WTC11 (cell line): ENCODE results near the gene GRIFIN. TPM values are rescaled to one million over a fixed set of nuclear protein-coding genes. Genes with fewer than 3 reads are reported as not detected.

Experiments used
- ATAC-seq: fragments of 200-7000 bp; cut with Tn5 transposase; 2 replicates; pipeline ENCODE4 v1.10.0; 2021; ENCODE audit warnings: mild to moderate bottlenecking, moderate library complexity
- CTCF ChIA-PET: fragments of 300-600 bp; sonication (Branson Sonifier 250); formaldehyde crosslinking; loops from one replicate; lab custom pipeline; 2021; ENCODE audit warnings: antibody characterized with exemption; lab: Charles Lee
- POLR2A ChIA-PET: fragments of 350-600 bp; sonication (Branson Sonifier 250); formaldehyde crosslinking; loops from one replicate; lab custom pipeline; 2021; ENCODE audit warnings: antibody characterized with exemption; lab: Charles Lee
- DNase-seq: peaks from one replicate; pipeline ENCODE4 v3.0.0; 2021; ENCODE audit warnings: low spot score
- H3K27ac Mint-ChIP-seq: 2 replicates; pipeline ENCODE4 v1.8.0; 2021; ENCODE audit warnings: mixed read lengths
- H3K27me3 Mint-ChIP-seq: 2 replicates; pipeline ENCODE4 v1.8.0; 2021; ENCODE audit warnings: low read depth, mild to moderate bottlenecking, moderate library complexity, mixed read lengths
- H3K36me3 Mint-ChIP-seq: 2 replicates; pipeline ENCODE4 v1.8.0; 2021; ENCODE audit warnings: mixed read lengths
- H3K4me1 Mint-ChIP-seq: 2 replicates; pipeline ENCODE4 v1.8.0; 2022; ENCODE audit warnings: mixed read lengths
- H3K4me3 Mint-ChIP-seq: 2 replicates; pipeline ENCODE4 v1.8.0; 2021; ENCODE audit warnings: mild to moderate bottlenecking, moderate library complexity, mixed read lengths
- H3K9me3 Mint-ChIP-seq: 2 replicates; pipeline ENCODE4 v1.8.0; 2021; ENCODE audit warnings: mixed read lengths
- AR ChIP-seq: fragments of 250-450 bp; sonication (Bioruptor Pico); IDR thresholded peaks from 2 replicates; pipeline ENCODE4 v1.9.0; 2021; ENCODE audit warnings: mild to moderate bottlenecking
- ATF3 ChIP-seq: sonication (generic); formaldehyde crosslinking; conservative IDR thresholded peaks from 2 replicates; pipeline ENCODE4 v1.8.1; 2022; ENCODE audit warnings: mild to moderate bottlenecking, missing genetic modification reagents
- CDX4 ChIP-seq: fragments of 250-450 bp; sonication (Bioruptor Pico); IDR thresholded peaks from 2 replicates; pipeline ENCODE4 v1.9.0; 2021; ENCODE audit warnings: moderate library complexity, mild to moderate bottlenecking, inconsistent platforms, borderline replicate concordance
- E2F1 ChIP-seq: sonication (generic); formaldehyde crosslinking; IDR thresholded peaks from 2 replicates; pipeline ENCODE4 v1.8.0; 2022; ENCODE audit warnings: mild to moderate bottlenecking, missing genetic modification reagents
- ESRRA ChIP-seq: sonication (generic); formaldehyde crosslinking; IDR thresholded peaks from 2 replicates; pipeline ENCODE4 v1.8.1; 2022; ENCODE audit warnings: mild to moderate bottlenecking, missing genetic modification reagents, borderline replicate concordance
- FOXP1 ChIP-seq: sonication (generic); formaldehyde crosslinking; IDR thresholded peaks from 2 replicates; pipeline ENCODE4 v1.8.0; 2022; ENCODE audit warnings: missing genetic modification reagents, mild to moderate bottlenecking, moderate library complexity, borderline replicate concordance
- GTF2I ChIP-seq: fragments of 250-450 bp; sonication (Bioruptor Pico); conservative IDR thresholded peaks from 2 replicates; pipeline ENCODE4 v1.4.0; 2021; ENCODE audit warnings: mild to moderate bottlenecking
- HMGA2 ChIP-seq: fragments of 250-450 bp; sonication (Bioruptor Pico); IDR thresholded peaks from 2 replicates; pipeline ENCODE4 v1.4.0; 2021; ENCODE audit warnings: mild to moderate bottlenecking, moderate library complexity
- NFE2L1 ChIP-seq: sonication (generic); formaldehyde crosslinking; IDR thresholded peaks from 2 replicates; pipeline ENCODE4 v1.8.1; 2023; ENCODE audit warnings: missing genetic modification reagents
- NFYB ChIP-seq: sonication (generic); formaldehyde crosslinking; conservative IDR thresholded peaks from 2 replicates; pipeline ENCODE4 v1.8.0; 2022; ENCODE audit warnings: low read depth, missing genetic modification reagents
- NR1H2 ChIP-seq: sonication (generic); formaldehyde crosslinking; IDR thresholded peaks from 2 replicates; pipeline ENCODE4 v1.9.0; 2021; ENCODE audit warnings: mild to moderate bottlenecking, moderate library complexity, missing genetic modification reagents
- OVOL2 ChIP-seq: fragments of 250-450 bp; sonication (Bioruptor Pico); IDR thresholded peaks from 2 replicates; pipeline ENCODE4 v1.9.0; 2021; ENCODE audit warnings: mild to moderate bottlenecking, borderline replicate concordance
- PREB ChIP-seq: sonication (generic); formaldehyde crosslinking; IDR thresholded peaks from 2 replicates; pipeline ENCODE4 v1.8.1; 2022; ENCODE audit warnings: mild to moderate bottlenecking, missing genetic modification reagents, moderate library complexity, borderline replicate concordance
- RORB ChIP-seq: fragments of 250-450 bp; sonication (Bioruptor Pico); IDR thresholded peaks from 2 replicates; pipeline ENCODE4 v1.9.0; 2021; ENCODE audit warnings: mild to moderate bottlenecking
- SOX15 ChIP-seq: fragments of 250-450 bp; sonication (Bioruptor Pico); IDR thresholded peaks from 2 replicates; pipeline ENCODE4 v1.9.0; 2021; ENCODE audit warnings: mild to moderate bottlenecking
- TEAD1 ChIP-seq: sonication (generic); formaldehyde crosslinking; IDR thresholded peaks from 2 replicates; pipeline ENCODE4 v1.8.0; 2022; ENCODE audit warnings: mild to moderate bottlenecking, missing genetic modification reagents
- ZNF263 ChIP-seq: sonication (generic); formaldehyde crosslinking; IDR thresholded peaks from 2 replicates; pipeline ENCODE4 v1.8.1; 2022; ENCODE audit warnings: low read depth, mild to moderate bottlenecking, moderate library complexity, missing genetic modification reagents
- ZNF281 ChIP-seq: sonication (generic); formaldehyde crosslinking; IDR thresholded peaks from 2 replicates; pipeline ENCODE4 v1.8.0; 2023; ENCODE audit warnings: mild to moderate bottlenecking, missing genetic modification reagents
- ZNF396 ChIP-seq: fragments of 250-450 bp; sonication (Bioruptor Pico); IDR thresholded peaks from 2 replicates; pipeline ENCODE4 v1.8.0; 2021; ENCODE audit warnings: mild to moderate bottlenecking, moderate library complexity, borderline replicate concordance
- ZNF512 ChIP-seq: sonication (generic); formaldehyde crosslinking; IDR thresholded peaks from 2 replicates; pipeline ENCODE4 v1.8.1; 2022; ENCODE audit warnings: missing genetic modification reagents, borderline replicate concordance
- ZNF671 ChIP-seq: fragments of 250-450 bp; sonication (Bioruptor Pico); IDR thresholded peaks from 2 replicates; pipeline ENCODE4 v1.8.0; 2021; ENCODE audit warnings: mild to moderate bottlenecking
- ZSCAN18 ChIP-seq: fragments of 250-450 bp; sonication (Bioruptor Pico); IDR thresholded peaks from 2 replicates; pipeline ENCODE4 v2.1.2; 2022; ENCODE audit warnings: mild to moderate bottlenecking, moderate library complexity
- total RNA-seq: library from RNA; stranded (reverse); gene quantifications from 3 replicates; pipeline ENCODE4 v1.2.3, GENCODE V29; 2021

Gene GRIFIN
- total RNA-seq, 1 experiment from 2014 or later, result not detected

- ATAC-seq, result no peak
- Mint-ChIP-seq H3K27ac (no peak overlapping the region), H3K4me3 (no peak overlapping the region), H3K36me3 (peaks cover 4% of the 10 kb centered on the region; the same call in 1 of the 2 replicates), H3K9me3 (no peaks in the 10 kb centered on the region)
- ChIA-PET POLR2A (no interaction called here), CTCF (interaction anchor here (1.5 kb wide), 1 partner anchor 14 kb away, joined by 8 read pairs; no protein-coding TSS in a partner anchor)
- TF ChIP-seq ZSCAN18 (no peak), E2F1 (no peak), FOXP1 (CRISPR knock-in tag) (no peak), NR1H2 (CRISPR knock-in tag) (no peak), PREB (CRISPR knock-in tag) (no peak), HMGA2 (CRISPR knock-in tag) (no peak), ZNF281 (CRISPR knock-in tag) (no peak), ATF3 (CRISPR knock-in tag) (no peak), NFE2L1 (no peak), RORB (CRISPR knock-in tag) (no peak), ZNF396 (no peak), ESRRA (CRISPR knock-in tag) (no peak), GTF2I (CRISPR knock-in tag) (no peak), TEAD1 (CRISPR knock-in tag) (no peak), CDX4 (CRISPR knock-in tag) (no peak), OVOL2 (CRISPR knock-in tag) (no peak), ZNF671 (CRISPR knock-in tag) (no peak), SOX15 (CRISPR knock-in tag) (no peak)
- TF ChIP-seq, all 79 proteins: peak for 0
- no peak for DNase-seq
- no peaks in the 10 kb centered on the region for H3K4me1 Mint-ChIP-seq
- no peaks in the 10 kb centered on the region for H3K27me3 Mint-ChIP-seq
Measured at GRCh38 chr7:2436341-2437104, 39.7 kb downstream of the GRIFIN start.

GRCh38 chr7:2435146-2435545 lies 41.1 kb downstream of the GRIFIN start:
- Mint-ChIP-seq H3K9me3 (peaks cover 7% of the 10 kb centered on the region), H3K4me3 (no peak overlapping the region), H3K36me3 (peaks cover 12% of the 10 kb centered on the region), H3K4me1 (no peaks in the 10 kb centered on the region), H3K27me3 (no peaks in the 10 kb centered on the region), H3K27ac (peak overlapping the region; percentile 14; the same call in 1 of the 2 replicates)
- ChIA-PET CTCF (interaction anchor here (1.5 kb wide), 1 partner anchor 16 kb away, joined by 8 read pairs; no protein-coding TSS in a partner anchor), POLR2A (no interaction called here)
- no peak for DNase-seq
- ATAC-seq, result no peak
- TF ChIP-seq AR (CRISPR knock-in tag) (no peak), ZNF512 (no peak), NR1H2 (CRISPR knock-in tag) (no peak), FOXP1 (CRISPR knock-in tag) (no peak), NFYB (CRISPR knock-in tag) (no peak), ZNF263 (CRISPR knock-in tag) (no peak)
